IMR-90 (cell line): ENCODE results near the gene TAL1. TPM values are rescaled to one million over a fixed set of nuclear protein-coding genes. Genes with fewer than 3 reads are reported as not detected.
"Not testable (repeated sequence)": the region's sequence is repeated elsewhere in the genome, so short reads cannot be mapped to it uniquely, and the experiment has no call there.

Experiments
- ATAC-seq: fragments of 200-7000 bp; cut with Tn5 transposase; 2 replicates; pipeline ENCODE4 v1.9.1; 2020; ENCODE audit warnings: low read depth, mild to moderate bottlenecking, moderate library complexity
- BruUV-seq: library from RNA; stranded (reverse); fragments of 400-500 nt; replicated peaks from 2 replicates; lab custom pipeline; 2021; lab: Mats Ljungman, UMichigan
- CTCF ChIA-PET: fragments of 300-600 bp; formaldehyde crosslinking; extraction: SDS; loops from one replicate; lab custom pipeline; 2021; ENCODE audit warnings: antibody characterized with exemption; lab: Yijun Ruan, JAX
- POLR2A ChIA-PET: fragments of 300-600 bp; sonication (Branson Sonifier 250); formaldehyde crosslinking; loops from one replicate; lab custom pipeline; 2022; ENCODE audit warnings: antibody characterized with exemption; ENCODE audit not compliant: unreplicated experiment; lab: Charles Lee
- DNase-seq: peaks from one replicate; pipeline ENCODE4 v3.0.0; 2013
- H2AFZ ChIP-seq: replicated peaks from 2 replicates; pipeline ENCODE3; 2013; ENCODE audit warnings: low read length, mild to moderate bottlenecking; ENCODE audit not compliant: poor library complexity
- H2AK5ac ChIP-seq: 2 replicates; pipeline ENCODE4 v1.6.1; 2013; ENCODE audit warnings: low read depth, low read length, inconsistent platforms
- H2AK9ac ChIP-seq: replicated peaks from 2 replicates; pipeline ENCODE3; 2013; ENCODE audit warnings: mild to moderate bottlenecking, low read depth, low read length, moderate library complexity; ENCODE audit not compliant: poor library complexity
- H2BK120ac ChIP-seq: 2 replicates; pipeline ENCODE4 v1.6.1; 2013; ENCODE audit warnings: low read depth, low read length, inconsistent platforms
- H2BK15ac ChIP-seq: 3 replicates; pipeline ENCODE4 v1.6.1; 2013; ENCODE audit warnings: low read depth, low read length, inconsistent platforms
- H2BK20ac ChIP-seq: 2 replicates; pipeline ENCODE4 v1.6.1; 2013; ENCODE audit warnings: low read depth, mild to moderate bottlenecking, inconsistent platforms, low read length, moderate library complexity
- H2BK5ac ChIP-seq: 2 replicates; pipeline ENCODE4 v1.6.1; 2013; ENCODE audit warnings: mild to moderate bottlenecking, low read depth, low read length, inconsistent platforms; ENCODE audit not compliant: poor library complexity, severe bottlenecking
- H3K14ac ChIP-seq: replicated peaks from 2 replicates; pipeline ENCODE4 v1.6.1; 2013; ENCODE audit warnings: low read depth, low read length, inconsistent platforms
- H3K18ac ChIP-seq: 2 replicates; pipeline ENCODE4 v1.6.1; 2013; ENCODE audit warnings: low read depth, low read length, control low read depth
- H3K23ac ChIP-seq: 2 replicates; pipeline ENCODE4 v1.6.1; 2013; ENCODE audit warnings: low read depth, low read length, inconsistent platforms
- H3K27ac ChIP-seq: 2 replicates; pipeline ENCODE4 v1.5.1; 2013; ENCODE audit warnings: mild to moderate bottlenecking, control low read depth, low read length; ENCODE audit not compliant: insufficient read depth
- H3K27me3 ChIP-seq: 2 replicates; pipeline ENCODE4 v1.6.1; 2013; ENCODE audit warnings: low read length; ENCODE audit not compliant: control insufficient read depth, insufficient read depth
- H3K36me3 ChIP-seq: 2 replicates; pipeline ENCODE4 v1.6.1; 2013; ENCODE audit warnings: low read length, mixed read lengths; ENCODE audit not compliant: control insufficient read depth, insufficient read depth
- H3K4ac ChIP-seq: 2 replicates; pipeline ENCODE4 v1.6.1; 2013; ENCODE audit warnings: low read depth, low read length, inconsistent platforms
- H3K4me1 ChIP-seq: 2 replicates; pipeline ENCODE4 v1.6.1; 2013; ENCODE audit warnings: low read length, mixed read lengths; ENCODE audit not compliant: control insufficient read depth, insufficient read depth
- H3K4me2 ChIP-seq: 2 replicates; pipeline ENCODE4 v1.6.1; 2013; ENCODE audit warnings: low read depth, mild to moderate bottlenecking, control low read depth, low read length, moderate library complexity
- H3K4me3 ChIP-seq: 2 replicates; pipeline ENCODE4 v1.5.1; 2013; ENCODE audit warnings: low read depth, mild to moderate bottlenecking, control low read depth, low read length, moderate library complexity; ENCODE audit not compliant: insufficient read depth
- H3K56ac ChIP-seq: 2 replicates; pipeline ENCODE4 v1.6.1; 2013; ENCODE audit warnings: low read length, inconsistent platforms; ENCODE audit not compliant: insufficient read depth; ENCODE audit errors: extremely low read depth
- H3K79me1 ChIP-seq, 2 experiments: 2 replicates each; pipeline ENCODE4 v1.6.1; 2013; ENCODE audit warnings: low read length in 2 of 2, inconsistent platforms in 1 of 2, low read depth in 1 of 2
- H3K9ac ChIP-seq: 2 replicates; pipeline ENCODE4 v1.6.1; 2013; ENCODE audit warnings: low read depth, low read length, control low read depth
- H3K9me1 ChIP-seq: 2 replicates; pipeline ENCODE4 v1.6.1; 2013; ENCODE audit warnings: low read length, inconsistent platforms; ENCODE audit not compliant: insufficient read depth
- H3K9me3 ChIP-seq: 2 replicates; pipeline ENCODE4 v1.6.1; 2013; ENCODE audit warnings: low read length; ENCODE audit not compliant: control insufficient read depth, insufficient read depth
- H4K20me1 ChIP-seq: 2 replicates; pipeline ENCODE4 v1.6.1; 2013; ENCODE audit warnings: low read length, inconsistent platforms; ENCODE audit not compliant: insufficient read depth
- H4K5ac ChIP-seq: 2 replicates; pipeline ENCODE4 v1.6.1; 2013; ENCODE audit warnings: mild to moderate bottlenecking, low read depth, low read length, control low read depth
- H4K8ac ChIP-seq, 2 experiments: 2 replicates each; pipeline ENCODE4 v1.6.1; 2013; ENCODE audit warnings: low read depth in 2 of 2, low read length in 2 of 2, control low read depth in 1 of 2, inconsistent platforms in 1 of 2
- H4K91ac ChIP-seq: 2 replicates; pipeline ENCODE4 v1.6.1; 2013; ENCODE audit warnings: low read depth, low read length, inconsistent platforms; ENCODE audit not compliant: insufficient read depth
- FOS ChIP-seq: fragments of 150-350 bp; IDR thresholded peaks from 2 replicates; pipeline ENCODE4 v1.6.1; 2016; ENCODE audit warnings: low read depth, low read length
- WGBS, 2 experiments: methylation state at CpG; one replicate each; pipeline versions ENCODE4 v1.1.5 to v1.1.7; 2013; ENCODE audit warnings: missing lambda C conversion rate in 2 of 2; ENCODE audit not compliant: insufficient read length in 1 of 2; ENCODE audit errors: extremely low coverage in 2 of 2; 5-methylcytosine and 5-hydroxymethylcytosine counted together
- dilution Hi-C: fragments of 300-500 bp; cut with HindIII; formaldehyde crosslinking; loops from one replicate; pipeline ENCODE4 v1.14.3; 2018; ENCODE audit warnings: low sequenced_read_pairs; ENCODE audit not compliant: unreplicated experiment
- in situ Hi-C: fragments of 300-500 bp; cut with MboI; formaldehyde crosslinking; loops from 3 replicates; pipeline ENCODE4 v1.14.3; 2019; ENCODE audit warnings: low sequenced_read_pairs, inconsistent platforms, mixed read lengths
- intact Hi-C: fragments of 100-400 bp; cut with micrococcal nuclease; formaldehyde crosslinking; loops from 2 replicates; pipeline ENCODE4 v1.10.0; 2022
- polyA plus RNA-seq, 3 experiments: library from polyadenylated mRNA; depleted of rRNA; stranded (reverse); fragments of >200 nt; gene quantifications; 2 replicates each; pipeline ENCODE4 v1.2.3, GENCODE V29; 2012; ENCODE audit warnings: low replicate concordance in 1 of 3
- total RNA-seq: library from RNA; depleted of rRNA; stranded (reverse); fragments of >200 nt; gene quantifications from 2 replicates; pipeline ENCODE4 v1.2.3, GENCODE V29; 2012

TAL1 gene
- total and polyA plus RNA-seq, 2 of the 4 experiments (the other 2 are of a cell fraction): not detected

DNA sequence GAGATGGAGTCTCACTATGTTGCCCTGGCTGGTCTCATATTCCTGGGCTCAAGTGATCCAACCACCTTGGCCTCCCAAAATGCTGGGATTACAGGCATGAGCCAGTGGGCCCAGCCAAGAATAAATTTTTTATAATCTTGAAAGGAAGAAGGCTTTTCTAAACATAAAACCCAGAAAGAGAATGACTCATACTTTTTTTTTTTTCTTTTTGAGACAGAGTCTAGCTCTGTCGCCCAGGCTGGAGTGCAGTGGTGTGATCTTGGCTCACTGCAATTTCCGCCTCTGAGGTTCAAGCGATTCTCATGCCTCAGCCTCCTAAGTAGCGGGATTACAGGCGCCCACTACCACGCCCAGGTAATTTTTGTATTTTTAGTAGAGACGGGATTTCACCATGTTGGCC, 43.8 kb upstream of the TAL1 start:
- H3K4me1 ChIP-seq, H3K23ac ChIP-seq, H2AK5ac ChIP-seq, intact Hi-C loops, H2AFZ ChIP-seq, H3K4me3 ChIP-seq, H2BK15ac ChIP-seq, H3K36me3 ChIP-seq, H3K4ac ChIP-seq, H3K4me2 ChIP-seq, in situ Hi-C loops, H3K56ac ChIP-seq, H2BK120ac ChIP-seq, H3K27me3 ChIP-seq, H2BK20ac ChIP-seq, H2AK9ac ChIP-seq, H4K91ac ChIP-seq, H2BK5ac ChIP-seq, H3K9me1 ChIP-seq, H3K9me3 ChIP-seq, H4K5ac ChIP-seq, dilution Hi-C loops, H3K18ac ChIP-seq, H3K9ac ChIP-seq, H4K20me1 ChIP-seq, BruUV-seq, H4K8ac ChIP-seq, H3K14ac ChIP-seq: not testable (repeated sequence)
- no CpG with 5 or more reads among the region's 7 CpGs for WGBS, 2 experiments
- Histone ChIP-seq H3K79me1 (peaks cover 20% of the 10 kb centered on the region in 2 experiments), H3K27ac (peak overlapping the region; percentile 29; the same call in 1 of the 2 replicates)
- POLR2A ChIA-PET: interaction anchor here (0.9 to 1.1 kb wide), 2 partner anchors 13 to 38 kb away, joined by 3 read pairs; partner anchors contain the start of gene STIL
- DNase-seq (peak; percentile 38), ATAC-seq (peak; percentile 77)
- CTCF ChIA-PET: interaction anchor here (0.6 to 1.5 kb wide), 2 partner anchors 13 to 550 kb away, joined by 4 read pairs; no protein-coding TSS in a partner anchor
- TF ChIP-seq FOS: 0 out of 2 replicates have a peak, but pooled peaks have one; percentile 13

DNA sequence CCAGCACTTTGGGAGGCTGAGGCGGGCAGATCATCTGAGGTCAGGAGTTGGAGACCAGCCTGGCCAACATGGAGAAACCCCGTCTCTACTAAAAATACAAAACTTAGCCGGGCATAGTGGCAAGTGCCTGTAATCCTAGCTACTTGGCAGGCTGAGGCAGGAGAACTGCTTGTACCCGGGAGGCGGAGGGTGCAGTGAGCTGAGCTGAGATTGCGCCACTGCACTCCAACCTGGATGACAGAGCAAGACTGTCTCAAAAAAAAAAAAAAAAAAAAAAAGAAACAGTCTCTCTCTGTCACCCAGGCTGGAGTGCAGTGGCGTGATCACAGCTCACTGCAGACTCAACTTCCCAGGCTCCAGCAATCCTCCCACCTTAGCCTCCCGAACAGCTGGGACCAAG, 33.5 kb upstream of the TAL1 start:
- H2AK9ac ChIP-seq, H3K9ac ChIP-seq, H3K14ac ChIP-seq, H3K4ac ChIP-seq, H3K9me1 ChIP-seq, H2BK15ac ChIP-seq, H2BK120ac ChIP-seq, in situ Hi-C loops, H4K91ac ChIP-seq, H4K8ac ChIP-seq, H3K18ac ChIP-seq, H3K4me1 ChIP-seq, POLR2A ChIA-PET, dilution Hi-C loops, H3K4me2 ChIP-seq, H3K36me3 ChIP-seq, H3K56ac ChIP-seq, H3K4me3 ChIP-seq, intact Hi-C loops, H2AK5ac ChIP-seq, H2AFZ ChIP-seq, H3K9me3 ChIP-seq, CTCF ChIA-PET, ATAC-seq, H3K79me1 ChIP-seq, BruUV-seq, H3K23ac ChIP-seq, H4K5ac ChIP-seq, DNase-seq, H3K27me3 ChIP-seq, H3K27ac ChIP-seq, H4K20me1 ChIP-seq, H2BK5ac ChIP-seq, H2BK20ac ChIP-seq: not testable (repeated sequence)
- WGBS, 2 experiments: 93% methylated on average over 2 of the region's 8 CpGs; no CpG with 5 or more reads in 1 of the 2 experiments
